ENCODE measurements around the gene TMEM204.

The TMEM204 gene

GRCh38 chr16:1520461-1520860, 13.0 kb upstream of the TMEM204 start:
- DNase-seq (ENCODE audit: low read depth) = no peak

GRCh38 chr16:1523581-1524245, 9.8 kb upstream of the TMEM204 start:
- no peak for DNase-seq (ENCODE audit: low read depth)

- DNase-seq (ENCODE audit: low read depth) = no peak
These were observed 9.1 kb upstream of the TMEM204 start for GRCh38 chr16:1524366-1524765.

- DNase-seq (ENCODE audit: low read depth) = no peak
These were observed 7.4 kb upstream of the TMEM204 start for GRCh38 chr16:1525871-1526607.

- DNase-seq (ENCODE audit: low read depth) = no peak
These were observed 6.6 kb upstream of the TMEM204 start for GRCh38 chr16:1526608-1527555.

- DNase-seq (ENCODE audit: low read depth) = no peak
These were observed 5.3 kb upstream of the TMEM204 start for GRCh38 chr16:1527836-1528811.

GRCh38 chr16:1528921-1529537, 4.4 kb upstream of the TMEM204 start:
- no peak for DNase-seq (ENCODE audit: low read depth)

GRCh38 chr16:1530349-1530882, 3.0 kb upstream of the TMEM204 start:
- DNase-seq (ENCODE audit: low read depth) = no peak

GRCh38 chr16:1530883-1531637, 2.4 kb upstream of the TMEM204 start:
- no peak for DNase-seq (ENCODE audit: low read depth)

GRCh38 chr16:1531638-1531910, 1.9 kb upstream of the TMEM204 start:
- no peak for DNase-seq (ENCODE audit: low read depth)

- DNase-seq (ENCODE audit: low read depth) = no peak
These were observed 1.2 kb upstream of the TMEM204 start for GRCh38 chr16:1532081-1532760.

GRCh38 chr16:1532771-1533170, 695 bp upstream of the TMEM204 start:
- no peak for DNase-seq (ENCODE audit: low read depth)

GRCh38 chr16:1534021-1535020, 855 bp downstream of the TMEM204 start:
- no peak for DNase-seq (ENCODE audit: low read depth)

- DNase-seq (ENCODE audit: low read depth) = no peak
These were observed 2.2 kb downstream of the TMEM204 start for GRCh38 chr16:1535391-1536291.

- DNase-seq (ENCODE audit: low read depth) = no peak
These were observed 3.1 kb downstream of the TMEM204 start for GRCh38 chr16:1536601-1537000.

GRCh38 chr16:1537138-1537577, 3.7 kb downstream of the TMEM204 start:
- no peak for DNase-seq (ENCODE audit: low read depth)

- no peak for DNase-seq (ENCODE audit: low read depth)
These were observed 4.4 kb downstream of the TMEM204 start for GRCh38 chr16:1537763-1538289.
